ENCODE measurements around the gene NPRL2.

DNA sequence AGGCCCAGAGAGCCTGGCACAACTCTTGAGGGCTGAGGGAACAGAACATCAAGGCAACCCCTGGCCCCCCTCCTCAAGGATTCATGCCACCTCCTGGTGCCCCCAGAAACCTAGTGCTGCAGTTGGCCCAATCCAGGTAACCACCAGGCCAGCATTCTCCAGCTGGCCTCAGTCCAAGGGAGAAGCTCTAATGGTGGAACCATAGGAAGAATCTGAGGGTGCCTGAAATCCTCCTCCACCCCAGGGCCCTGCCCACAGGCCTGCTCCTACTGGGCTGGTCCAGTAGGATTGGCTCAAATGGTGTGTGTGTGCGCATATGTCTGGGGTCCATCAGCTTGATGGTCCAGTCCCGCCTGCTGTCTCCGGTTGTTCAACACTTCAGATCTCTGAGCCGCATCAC lies 35.8 kb downstream of the NPRL2 start:
- TF ChIP-seq POLR2A (IDR thresholded peaks at IDR 0.05; ENCODE audit: low read depth, low read length) (no peak), TAF1 (IDR thresholded peaks at IDR 0.05; ENCODE audit: borderline replicate concordance, low read depth, low read length) (no peak), POLR2AphosphoS5 (IDR thresholded peaks at IDR 0.05; ENCODE audit: low read depth, low read length) (no peak)

Data from GM12892 (cell line).